ENCODE data around the gene SF3A1.

SF3A1 gene

GRCh38 chr22:30299322-30299721 is 57.4 kb downstream of the SF3A1 start:
- no peak for DNase-seq

- DNase-seq = no peak
Observed at GRCh38 chr22:30297991-30298701, 58.5 kb downstream of the SF3A1 start.

GRCh38 chr22:30297276-30297990 is 59.3 kb downstream of the SF3A1 start:
- DNase-seq = no peak

- DNase-seq = no peak
Observed at GRCh38 chr22:30296833-30297232, 59.9 kb downstream of the SF3A1 start.

GRCh38 chr22:30296324-30296723 is 60.4 kb downstream of the SF3A1 start:
- no peak for DNase-seq

GRCh38 chr22:30295576-30295975 is 61.1 kb downstream of the SF3A1 start:
- DNase-seq = no peak

GRCh38 chr22:30294830-30295229 is 61.9 kb downstream of the SF3A1 start:
- no peak for DNase-seq

- no peak for DNase-seq
Observed at GRCh38 chr22:30294066-30294465, 62.6 kb downstream of the SF3A1 start.

GRCh38 chr22:30293026-30293425 is 63.7 kb downstream of the SF3A1 start:
- DNase-seq = no peak

GRCh38 chr22:30292069-30292970 is 64.4 kb downstream of the SF3A1 start:
- no peak for DNase-seq

GRCh38 chr22:30291058-30291892 is 65.4 kb downstream of the SF3A1 start:
- peak; percentile 87 for DNase-seq

- DNase-seq = no peak
Observed at GRCh38 chr22:30290342-30291057, 66.2 kb downstream of the SF3A1 start.

- DNase-seq = no peak
Observed at GRCh38 chr22:30289980-30290313, 66.7 kb downstream of the SF3A1 start.

- peak; percentile 97 for DNase-seq
Observed at GRCh38 chr22:30289141-30289979, 67.3 kb downstream of the SF3A1 start, which contains the start of gene CASTOR1. Gene CASTOR1, minus strand, starts transcription at chr22:30289505. Its CDS starts 8 bp downstream, at chr22:30289497.

- no peak for DNase-seq
Observed at GRCh38 chr22:30288419-30289140, 68.1 kb downstream of the SF3A1 start.

- DNase-seq = peak; percentile 93
Observed at GRCh38 chr22:30287648-30288418, 68.9 kb downstream of the SF3A1 start.

- peak; percentile 42 for DNase-seq
Observed at GRCh38 chr22:30286813-30287647, 69.7 kb downstream of the SF3A1 start.

GRCh38 chr22:30286331-30286730 is 70.4 kb downstream of the SF3A1 start:
- no peak for DNase-seq

All from midbrain (tissue), 1 donor.